GM23338 (cell line): ENCODE data around the gene OR13C3. TPM values are rescaled to one million over a fixed set of nuclear protein-coding genes. Genes with fewer than 3 reads are reported as not detected.

Source experiments
- ATAC-seq: fragments of 200-7000 bp; cut with Tn5 transposase; 3 replicates; pipeline ENCODE4 v1.9.1; 2020
- DNase-seq: peaks from one replicate; pipeline ENCODE4 v3.0.0-alpha.2; 2015; ENCODE audit warnings: low spot score
- H2AFZ ChIP-seq: fragments of 200-600 bp; sonication (generic); 2 replicates; pipeline ENCODE4 v1.8.0; 2016; ENCODE audit warnings: antibody characterized with exemption, mild to moderate bottlenecking, moderate library complexity
- H3F3A ChIP-seq: fragments of 200-600 bp; sonication (generic); replicated peaks from 2 replicates; pipeline ENCODE4 v1.8.0; 2017; ENCODE audit warnings: antibody characterized with exemption, mixed run types, low read depth
- H3K27ac ChIP-seq: fragments of 200-600 bp; sonication (generic); 2 replicates; pipeline ENCODE4 v1.6.1; 2016; ENCODE audit warnings: low read depth
- H3K27me3 ChIP-seq: fragments of 200-600 bp; sonication (generic); 2 replicates; pipeline ENCODE4 v1.8.0; 2016; ENCODE audit warnings: mild to moderate bottlenecking, mixed run types, moderate library complexity; ENCODE audit not compliant: insufficient read depth
- H3K36me3 ChIP-seq: fragments of 200-600 bp; sonication (generic); 2 replicates; pipeline ENCODE4 v1.8.0; 2016; ENCODE audit warnings: mild to moderate bottlenecking; ENCODE audit not compliant: insufficient read depth
- H3K4me1 ChIP-seq: fragments of 200-600 bp; sonication (generic); 2 replicates; pipeline ENCODE4 v1.8.0; 2016; ENCODE audit warnings: mild to moderate bottlenecking, moderate library complexity; ENCODE audit not compliant: insufficient read depth
- H3K4me2 ChIP-seq: fragments of 200-600 bp; sonication (generic); 2 replicates; pipeline ENCODE4 v1.7.1; 2017; ENCODE audit warnings: mixed run types
- H3K4me3 ChIP-seq: fragments of 200-600 bp; sonication (generic); 2 replicates; pipeline ENCODE4 v1.6.1; 2016; ENCODE audit warnings: mixed run types
- H3K79me2 ChIP-seq: fragments of 200-600 bp; sonication (generic); replicated peaks from 2 replicates; pipeline ENCODE4 v1.8.0; 2017; ENCODE audit warnings: mild to moderate bottlenecking; ENCODE audit not compliant: insufficient read depth
- H3K9me2 ChIP-seq: fragments of 200-600 bp; sonication (generic); 2 replicates; pipeline ENCODE4 v1.8.0; 2017; ENCODE audit not compliant: insufficient read depth
- H4K20me1 ChIP-seq: fragments of 200-600 bp; sonication (generic); replicated peaks from 2 replicates; pipeline ENCODE4 v1.8.0; 2017; ENCODE audit warnings: mild to moderate bottlenecking; ENCODE audit not compliant: insufficient read depth
- H3K27ac Mint-ChIP-seq: 2 replicates; pipeline ENCODE4 v1.8.0; 2020; ENCODE audit warnings: inconsistent platforms, mild to moderate bottlenecking, moderate library complexity, mixed read lengths
- H3K27me3 Mint-ChIP-seq: 3 replicates; pipeline ENCODE4 v1.8.0; 2022; ENCODE audit warnings: low read depth, mild to moderate bottlenecking, moderate library complexity, mixed read lengths, inconsistent platforms; ENCODE audit not compliant: insufficient read depth, poor library complexity
- H3K36me3 Mint-ChIP-seq: 3 replicates; pipeline ENCODE4 v1.8.0; 2021; ENCODE audit warnings: low read depth, mild to moderate bottlenecking, inconsistent platforms, moderate library complexity, mixed read lengths
- H3K4me1 Mint-ChIP-seq: 3 replicates; pipeline ENCODE4 v1.8.0; 2020; ENCODE audit warnings: mild to moderate bottlenecking, inconsistent platforms, mixed read lengths
- H3K4me3 Mint-ChIP-seq: 3 replicates; pipeline ENCODE4 v1.8.0; 2021; ENCODE audit warnings: moderate library complexity, mild to moderate bottlenecking, inconsistent platforms, mixed read lengths
- H3K9me3 Mint-ChIP-seq: 3 replicates; pipeline ENCODE4 v1.8.0; 2020; ENCODE audit warnings: moderate library complexity, mild to moderate bottlenecking, inconsistent platforms, mixed read lengths
- CREB1 ChIP-seq: fragments of 250-450 bp; sonication (Bioruptor Pico); IDR thresholded peaks from 2 replicates; pipeline ENCODE4 v1.5.0; 2020; ENCODE audit warnings: low read depth, mild to moderate bottlenecking, moderate library complexity
- EZH2 ChIP-seq: fragments of 200-600 bp; sonication (generic); IDR thresholded peaks from one replicate; pipeline ENCODE4 v1.8.0; 2017; ENCODE audit warnings: antibody characterized with exemption, mild to moderate bottlenecking, low read depth; ENCODE audit not compliant: unreplicated experiment
- JUNB ChIP-seq: IDR thresholded peaks from one replicate; pipeline ENCODE4 v1.6.1; 2016; ENCODE audit warnings: antibody characterized with exemption; ENCODE audit not compliant: unreplicated experiment
- NANOG ChIP-seq: IDR thresholded peaks from 2 replicates; pipeline ENCODE4 v1.6.1; 2016; ENCODE audit warnings: antibody characterized with exemption, borderline replicate concordance
- STAT1 ChIP-seq: IDR thresholded peaks from one replicate; pipeline ENCODE4 v1.6.1; 2016; ENCODE audit warnings: antibody characterized with exemption; ENCODE audit not compliant: unreplicated experiment
- polyA plus RNA-seq: library from polyadenylated mRNA; unstranded; fragments of >200 nt; fragmentation: Nextera tagmentation; extraction: Ambion mirVana; gene quantifications from 2 replicates; pipeline ENCODE4 v1.2.1, GENCODE V29; 2016
- total RNA-seq: library from RNA; depleted of rRNA; stranded (reverse); fragments of >200 nt; shearing (Covaris generic); gene quantifications from 2 replicates; pipeline ENCODE4 v1.2.3, GENCODE V29; 2014
- TF ChIP-seq, protein P1 (sequence below): IDR thresholded peaks from 2 replicates; pipeline ENCODE4 v1.6.1; 2016; ENCODE audit warnings: antibody characterized with exemption
- TF ChIP-seq, protein P2 (sequence below), 2 experiments: fragments of 200-600 bp in 1 of 2; sonication (generic) in 1 of 2; conservative IDR thresholded peaks; 2 replicates each; pipeline versions ENCODE4 v1.5.1 to v1.6.1; 2016 to 2017; ENCODE audit warnings: antibody characterized with exemption in 2 of 2, low read depth in 2 of 2, mild to moderate bottlenecking in 2 of 2, moderate library complexity in 1 of 2
- TF ChIP-seq, protein P3 (sequence below): fragments of 250-450 bp; sonication (Bioruptor Pico); IDR thresholded peaks from 2 replicates; pipeline ENCODE4 v1.5.0; 2020; ENCODE audit warnings: mild to moderate bottlenecking, moderate library complexity
- TF ChIP-seq, protein P4 (sequence below): IDR thresholded peaks from one replicate; pipeline ENCODE4 v1.6.1; 2018; ENCODE audit warnings: antibody characterized with exemption; ENCODE audit not compliant: unreplicated experiment

Gene OR13C3
- total and polyA plus RNA-seq, 2 experiments from 2014 or later, result not detected

DNA sequence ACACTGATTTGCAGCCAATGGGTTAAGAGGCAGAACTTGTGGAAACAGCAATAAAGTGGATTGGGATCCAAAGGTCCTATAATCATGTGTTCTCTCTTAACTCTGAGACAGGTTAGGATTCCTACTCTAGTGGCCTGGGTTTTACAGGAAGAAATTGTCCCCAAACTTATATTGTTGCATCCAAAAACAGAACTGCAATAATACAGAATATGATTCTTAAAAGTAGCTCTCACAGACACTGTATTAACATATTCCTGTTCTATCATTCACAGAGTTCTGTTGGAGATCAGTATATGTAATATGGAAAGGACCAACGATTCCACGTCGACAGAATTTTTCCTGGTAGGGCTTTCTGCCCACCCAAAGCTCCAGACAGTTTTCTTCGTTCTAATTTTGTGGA is 32.2 kb upstream of the OR13C3 start, which contains the start of gene OR13C8:
OR13C8 (plus strand) TSS at position 301 of the 400 bp plus-strand sequence; CDS start at position 301, 0 bp downstream.
- TF ChIP-seq, protein P1, sequence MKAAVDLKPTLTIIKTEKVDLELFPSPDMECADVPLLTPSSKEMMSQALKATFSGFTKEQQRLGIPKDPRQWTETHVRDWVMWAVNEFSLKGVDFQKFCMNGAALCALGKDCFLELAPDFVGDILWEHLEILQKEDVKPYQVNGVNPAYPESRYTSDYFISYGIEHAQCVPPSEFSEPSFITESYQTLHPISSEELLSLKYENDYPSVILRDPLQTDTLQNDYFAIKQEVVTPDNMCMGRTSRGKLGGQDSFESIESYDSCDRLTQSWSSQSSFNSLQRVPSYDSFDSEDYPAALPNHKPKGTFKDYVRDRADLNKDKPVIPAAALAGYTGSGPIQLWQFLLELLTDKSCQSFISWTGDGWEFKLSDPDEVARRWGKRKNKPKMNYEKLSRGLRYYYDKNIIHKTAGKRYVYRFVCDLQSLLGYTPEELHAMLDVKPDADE, result no peak
- TF ChIP-seq JUNB (no peak), NANOG (no peak)
- TF ChIP-seq, protein P2, sequence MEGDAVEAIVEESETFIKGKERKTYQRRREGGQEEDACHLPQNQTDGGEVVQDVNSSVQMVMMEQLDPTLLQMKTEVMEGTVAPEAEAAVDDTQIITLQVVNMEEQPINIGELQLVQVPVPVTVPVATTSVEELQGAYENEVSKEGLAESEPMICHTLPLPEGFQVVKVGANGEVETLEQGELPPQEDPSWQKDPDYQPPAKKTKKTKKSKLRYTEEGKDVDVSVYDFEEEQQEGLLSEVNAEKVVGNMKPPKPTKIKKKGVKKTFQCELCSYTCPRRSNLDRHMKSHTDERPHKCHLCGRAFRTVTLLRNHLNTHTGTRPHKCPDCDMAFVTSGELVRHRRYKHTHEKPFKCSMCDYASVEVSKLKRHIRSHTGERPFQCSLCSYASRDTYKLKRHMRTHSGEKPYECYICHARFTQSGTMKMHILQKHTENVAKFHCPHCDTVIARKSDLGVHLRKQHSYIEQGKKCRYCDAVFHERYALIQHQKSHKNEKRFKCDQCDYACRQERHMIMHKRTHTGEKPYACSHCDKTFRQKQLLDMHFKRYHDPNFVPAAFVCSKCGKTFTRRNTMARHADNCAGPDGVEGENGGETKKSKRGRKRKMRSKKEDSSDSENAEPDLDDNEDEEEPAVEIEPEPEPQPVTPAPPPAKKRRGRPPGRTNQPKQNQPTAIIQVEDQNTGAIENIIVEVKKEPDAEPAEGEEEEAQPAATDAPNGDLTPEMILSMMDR (conservative IDR thresholded peaks at IDR 0.05; ENCODE audit: low read depth in 2 of 2), result no peak
- H3K27me3 Mint-ChIP-seq, result no peaks in the 10 kb centered on the region
- no peaks in the 10 kb centered on the region for H3K4me1 ChIP-seq
- no peak for DNase-seq
- H3K27me3 ChIP-seq, result no peaks in the 10 kb centered on the region
- H3K4me1 Mint-ChIP-seq, result no peaks in the 10 kb centered on the region
- H3K27ac ChIP-seq, result no peak within 1 kb of the TSS
- H3K4me3 ChIP-seq, result no peak within 1 kb of the TSS
- no peaks in the 10 kb centered on the region for H3K36me3 Mint-ChIP-seq
- no peaks in the 10 kb centered on the region for H3K36me3 ChIP-seq
- H3K9me2 ChIP-seq, result 0 out of 2 replicates have a peak, but pooled peaks cover 2% of the 10 kb centered on the region
- H3K4me2 ChIP-seq, result no peak within 1 kb of the TSS
- H3K27ac Mint-ChIP-seq, result no peak within 1 kb of the TSS
- no peaks in the 10 kb centered on the region for H3F3A ChIP-seq
- no peak within 1 kb of the TSS for H3K4me3 Mint-ChIP-seq
- no peak within 1 kb of the TSS for H2AFZ ChIP-seq
- no peaks in the 10 kb centered on the region for H4K20me1 ChIP-seq
- peaks cover 6% of the 10 kb centered on the region; the same call in 2 of the 3 replicates for H3K9me3 Mint-ChIP-seq
- no peak for ATAC-seq
- no peaks in the 10 kb centered on the region for H3K79me2 ChIP-seq

DNA sequence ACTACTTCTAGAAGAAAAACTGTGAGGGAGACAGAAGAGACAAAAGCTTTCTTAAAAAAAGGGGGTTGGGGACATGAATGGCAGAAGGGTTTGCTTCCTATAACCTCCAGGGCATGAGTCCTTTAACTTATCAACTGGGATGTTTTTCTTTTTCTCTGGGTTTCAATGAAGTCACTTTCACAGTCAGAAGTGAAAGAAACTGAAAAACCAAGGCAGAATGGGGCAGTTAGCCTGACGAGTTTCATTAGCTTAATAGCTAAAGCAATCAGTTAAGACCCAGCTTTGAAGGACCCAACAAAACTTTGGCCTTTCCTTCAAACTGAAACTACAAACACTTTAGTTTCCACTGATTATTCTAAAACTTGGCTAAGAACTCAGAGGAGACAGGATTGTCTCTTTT is 27.7 kb upstream of the OR13C3 start:
- H3K4me2 ChIP-seq, result no peak overlapping the region
- H3K27me3 Mint-ChIP-seq, result no peaks in the 10 kb centered on the region
- no peaks in the 10 kb centered on the region for H3K36me3 ChIP-seq
- no peaks in the 10 kb centered on the region for H3K4me1 ChIP-seq
- H3K27ac Mint-ChIP-seq, result no peak overlapping the region
- H3K9me3 Mint-ChIP-seq, result peaks cover under 1% of the 10 kb centered on the region; the same call in 1 of the 3 replicates
- no peaks in the 10 kb centered on the region for H3K79me2 ChIP-seq
- no peak overlapping the region for H3K4me3 Mint-ChIP-seq
- H3K4me3 ChIP-seq, result no peak overlapping the region
- H3F3A ChIP-seq, result no peaks in the 10 kb centered on the region
- no peak for DNase-seq
- no peaks in the 10 kb centered on the region for H4K20me1 ChIP-seq
- H3K27me3 ChIP-seq, result no peaks in the 10 kb centered on the region
- no peaks in the 10 kb centered on the region for H3K36me3 Mint-ChIP-seq
- 0 out of 2 replicates have a peak, but pooled peaks cover 2% of the 10 kb centered on the region for H3K9me2 ChIP-seq
- H3K27ac ChIP-seq, result no peak overlapping the region
- H2AFZ ChIP-seq, result no peak overlapping the region
- no peaks in the 10 kb centered on the region for H3K4me1 Mint-ChIP-seq
- no peak for ATAC-seq
- TF ChIP-seq STAT1 (no peak), EZH2 (no peak), CREB1 (CRISPR knock-in tag) (no peak), NANOG (no peak)
- TF ChIP-seq, protein P3, sequence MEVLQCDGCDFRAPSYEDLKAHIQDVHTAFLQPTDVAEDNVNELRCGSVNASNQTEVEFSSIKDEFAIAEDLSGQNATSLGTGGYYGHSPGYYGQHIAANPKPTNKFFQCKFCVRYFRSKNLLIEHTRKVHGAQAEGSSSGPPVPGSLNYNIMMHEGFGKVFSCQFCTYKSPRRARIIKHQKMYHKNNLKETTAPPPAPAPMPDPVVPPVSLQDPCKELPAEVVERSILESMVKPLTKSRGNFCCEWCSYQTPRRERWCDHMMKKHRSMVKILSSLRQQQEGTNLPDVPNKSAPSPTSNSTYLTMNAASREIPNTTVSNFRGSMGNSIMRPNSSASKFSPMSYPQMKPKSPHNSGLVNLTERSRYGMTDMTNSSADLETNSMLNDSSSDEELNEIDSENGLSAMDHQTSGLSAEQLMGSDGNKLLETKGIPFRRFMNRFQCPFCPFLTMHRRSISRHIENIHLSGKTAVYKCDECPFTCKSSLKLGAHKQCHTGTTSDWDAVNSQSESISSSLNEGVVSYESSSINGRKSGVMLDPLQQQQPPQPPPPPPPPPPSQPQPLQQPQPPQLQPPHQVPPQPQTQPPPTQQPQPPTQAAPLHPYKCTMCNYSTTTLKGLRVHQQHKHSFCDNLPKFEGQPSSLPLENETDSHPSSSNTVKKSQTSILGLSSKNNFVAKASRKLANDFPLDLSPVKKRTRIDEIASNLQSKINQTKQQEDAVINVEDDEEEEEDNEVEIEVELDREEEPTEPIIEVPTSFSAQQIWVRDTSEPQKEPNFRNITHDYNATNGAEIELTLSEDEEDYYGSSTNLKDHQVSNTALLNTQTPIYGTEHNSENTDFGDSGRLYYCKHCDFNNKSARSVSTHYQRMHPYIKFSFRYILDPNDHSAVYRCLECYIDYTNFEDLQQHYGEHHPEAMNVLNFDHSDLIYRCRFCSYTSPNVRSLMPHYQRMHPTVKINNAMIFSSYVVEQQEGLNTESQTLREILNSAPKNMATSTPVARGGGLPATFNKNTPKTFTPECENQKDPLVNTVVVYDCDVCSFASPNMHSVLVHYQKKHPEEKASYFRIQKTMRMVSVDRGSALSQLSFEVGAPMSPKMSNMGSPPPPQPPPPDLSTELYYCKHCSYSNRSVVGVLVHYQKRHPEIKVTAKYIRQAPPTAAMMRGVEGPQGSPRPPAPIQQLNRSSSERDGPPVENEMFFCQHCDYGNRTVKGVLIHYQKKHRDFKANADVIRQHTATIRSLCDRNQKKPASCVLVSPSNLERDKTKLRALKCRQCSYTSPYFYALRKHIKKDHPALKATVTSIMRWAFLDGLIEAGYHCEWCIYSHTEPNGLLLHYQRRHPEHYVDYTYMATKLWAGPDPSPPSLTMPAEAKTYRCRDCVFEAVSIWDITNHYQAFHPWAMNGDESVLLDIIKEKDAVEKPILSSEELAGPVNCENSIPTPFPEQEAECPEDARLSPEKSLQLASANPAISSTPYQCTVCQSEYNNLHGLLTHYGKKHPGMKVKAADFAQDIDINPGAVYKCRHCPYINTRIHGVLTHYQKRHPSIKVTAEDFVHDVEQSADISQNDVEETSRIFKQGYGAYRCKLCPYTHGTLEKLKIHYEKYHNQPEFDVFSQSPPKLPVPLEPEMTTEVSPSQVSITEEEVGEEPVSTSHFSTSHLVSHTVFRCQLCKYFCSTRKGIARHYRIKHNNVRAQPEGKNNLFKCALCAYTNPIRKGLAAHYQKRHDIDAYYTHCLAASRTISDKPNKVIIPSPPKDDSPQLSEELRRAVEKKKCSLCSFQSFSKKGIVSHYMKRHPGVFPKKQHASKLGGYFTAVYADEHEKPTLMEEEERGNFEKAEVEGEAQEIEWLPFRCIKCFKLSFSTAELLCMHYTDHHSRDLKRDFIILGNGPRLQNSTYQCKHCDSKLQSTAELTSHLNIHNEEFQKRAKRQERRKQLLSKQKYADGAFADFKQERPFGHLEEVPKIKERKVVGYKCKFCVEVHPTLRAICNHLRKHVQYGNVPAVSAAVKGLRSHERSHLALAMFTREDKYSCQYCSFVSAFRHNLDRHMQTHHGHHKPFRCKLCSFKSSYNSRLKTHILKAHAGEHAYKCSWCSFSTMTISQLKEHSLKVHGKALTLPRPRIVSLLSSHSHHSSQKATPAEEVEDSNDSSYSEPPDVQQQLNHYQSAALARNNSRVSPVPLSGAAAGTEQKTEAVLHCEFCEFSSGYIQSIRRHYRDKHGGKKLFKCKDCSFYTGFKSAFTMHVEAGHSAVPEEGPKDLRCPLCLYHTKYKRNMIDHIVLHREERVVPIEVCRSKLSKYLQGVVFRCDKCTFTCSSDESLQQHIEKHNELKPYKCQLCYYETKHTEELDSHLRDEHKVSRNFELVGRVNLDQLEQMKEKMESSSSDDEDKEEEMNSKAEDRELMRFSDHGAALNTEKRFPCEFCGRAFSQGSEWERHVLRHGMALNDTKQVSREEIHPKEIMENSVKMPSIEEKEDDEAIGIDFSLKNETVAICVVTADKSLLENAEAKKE (CRISPR knock-in tag), result no peak
- TF ChIP-seq, protein P4, sequence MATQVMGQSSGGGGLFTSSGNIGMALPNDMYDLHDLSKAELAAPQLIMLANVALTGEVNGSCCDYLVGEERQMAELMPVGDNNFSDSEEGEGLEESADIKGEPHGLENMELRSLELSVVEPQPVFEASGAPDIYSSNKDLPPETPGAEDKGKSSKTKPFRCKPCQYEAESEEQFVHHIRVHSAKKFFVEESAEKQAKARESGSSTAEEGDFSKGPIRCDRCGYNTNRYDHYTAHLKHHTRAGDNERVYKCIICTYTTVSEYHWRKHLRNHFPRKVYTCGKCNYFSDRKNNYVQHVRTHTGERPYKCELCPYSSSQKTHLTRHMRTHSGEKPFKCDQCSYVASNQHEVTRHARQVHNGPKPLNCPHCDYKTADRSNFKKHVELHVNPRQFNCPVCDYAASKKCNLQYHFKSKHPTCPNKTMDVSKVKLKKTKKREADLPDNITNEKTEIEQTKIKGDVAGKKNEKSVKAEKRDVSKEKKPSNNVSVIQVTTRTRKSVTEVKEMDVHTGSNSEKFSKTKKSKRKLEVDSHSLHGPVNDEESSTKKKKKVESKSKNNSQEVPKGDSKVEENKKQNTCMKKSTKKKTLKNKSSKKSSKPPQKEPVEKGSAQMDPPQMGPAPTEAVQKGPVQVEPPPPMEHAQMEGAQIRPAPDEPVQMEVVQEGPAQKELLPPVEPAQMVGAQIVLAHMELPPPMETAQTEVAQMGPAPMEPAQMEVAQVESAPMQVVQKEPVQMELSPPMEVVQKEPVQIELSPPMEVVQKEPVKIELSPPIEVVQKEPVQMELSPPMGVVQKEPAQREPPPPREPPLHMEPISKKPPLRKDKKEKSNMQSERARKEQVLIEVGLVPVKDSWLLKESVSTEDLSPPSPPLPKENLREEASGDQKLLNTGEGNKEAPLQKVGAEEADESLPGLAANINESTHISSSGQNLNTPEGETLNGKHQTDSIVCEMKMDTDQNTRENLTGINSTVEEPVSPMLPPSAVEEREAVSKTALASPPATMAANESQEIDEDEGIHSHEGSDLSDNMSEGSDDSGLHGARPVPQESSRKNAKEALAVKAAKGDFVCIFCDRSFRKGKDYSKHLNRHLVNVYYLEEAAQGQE, result no peak
